ENCODE data around the gene COL9A2. TPM values are rescaled to one million over a fixed set of nuclear protein-coding genes. Genes with fewer than 3 reads are reported as not detected.

COL9A2 gene
- total RNA-seq, 1 donor from 2014 or later, result 48.1 TPM

DNA sequence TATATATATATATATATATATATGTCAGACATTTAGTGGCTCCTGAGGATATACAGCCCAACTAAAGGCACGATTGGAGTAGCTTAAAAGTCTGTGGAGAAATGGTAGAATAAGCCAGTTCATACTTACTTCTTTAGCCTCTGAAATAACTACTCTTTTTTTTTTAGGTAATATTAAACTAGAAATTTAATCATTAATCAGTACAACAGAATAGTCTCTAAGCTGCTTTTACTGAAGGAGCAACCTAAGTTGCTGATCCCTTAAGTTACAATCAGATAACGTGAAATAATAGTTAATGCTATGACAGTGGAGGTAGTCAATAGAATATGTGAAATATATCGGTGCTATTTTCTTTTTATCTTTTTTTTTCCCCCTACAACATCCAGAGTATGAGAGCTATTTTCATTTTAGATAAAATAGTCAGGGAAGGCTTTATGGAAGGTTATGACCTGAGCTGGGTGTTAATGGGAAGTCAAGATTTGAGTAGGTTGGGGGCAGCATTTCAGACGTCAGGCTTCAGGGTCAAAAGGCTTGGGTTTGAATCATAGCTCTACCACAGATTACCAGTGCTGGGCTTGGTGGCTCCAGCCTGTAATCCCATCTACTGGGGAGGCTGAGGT, 43.4 kb downstream of the COL9A2 start:
- TF ChIP-seq, protein P1, sequence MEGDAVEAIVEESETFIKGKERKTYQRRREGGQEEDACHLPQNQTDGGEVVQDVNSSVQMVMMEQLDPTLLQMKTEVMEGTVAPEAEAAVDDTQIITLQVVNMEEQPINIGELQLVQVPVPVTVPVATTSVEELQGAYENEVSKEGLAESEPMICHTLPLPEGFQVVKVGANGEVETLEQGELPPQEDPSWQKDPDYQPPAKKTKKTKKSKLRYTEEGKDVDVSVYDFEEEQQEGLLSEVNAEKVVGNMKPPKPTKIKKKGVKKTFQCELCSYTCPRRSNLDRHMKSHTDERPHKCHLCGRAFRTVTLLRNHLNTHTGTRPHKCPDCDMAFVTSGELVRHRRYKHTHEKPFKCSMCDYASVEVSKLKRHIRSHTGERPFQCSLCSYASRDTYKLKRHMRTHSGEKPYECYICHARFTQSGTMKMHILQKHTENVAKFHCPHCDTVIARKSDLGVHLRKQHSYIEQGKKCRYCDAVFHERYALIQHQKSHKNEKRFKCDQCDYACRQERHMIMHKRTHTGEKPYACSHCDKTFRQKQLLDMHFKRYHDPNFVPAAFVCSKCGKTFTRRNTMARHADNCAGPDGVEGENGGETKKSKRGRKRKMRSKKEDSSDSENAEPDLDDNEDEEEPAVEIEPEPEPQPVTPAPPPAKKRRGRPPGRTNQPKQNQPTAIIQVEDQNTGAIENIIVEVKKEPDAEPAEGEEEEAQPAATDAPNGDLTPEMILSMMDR (IDR thresholded peaks at IDR 0.05; ENCODE audit: unreplicated experiment), result no peak
- no peaks in the 10 kb centered on the region for H3K27me3 Mint-ChIP-seq
- peaks cover 18% of the 10 kb centered on the region for H3K36me3 Mint-ChIP-seq (ENCODE audit: insufficient read depth)

DNA sequence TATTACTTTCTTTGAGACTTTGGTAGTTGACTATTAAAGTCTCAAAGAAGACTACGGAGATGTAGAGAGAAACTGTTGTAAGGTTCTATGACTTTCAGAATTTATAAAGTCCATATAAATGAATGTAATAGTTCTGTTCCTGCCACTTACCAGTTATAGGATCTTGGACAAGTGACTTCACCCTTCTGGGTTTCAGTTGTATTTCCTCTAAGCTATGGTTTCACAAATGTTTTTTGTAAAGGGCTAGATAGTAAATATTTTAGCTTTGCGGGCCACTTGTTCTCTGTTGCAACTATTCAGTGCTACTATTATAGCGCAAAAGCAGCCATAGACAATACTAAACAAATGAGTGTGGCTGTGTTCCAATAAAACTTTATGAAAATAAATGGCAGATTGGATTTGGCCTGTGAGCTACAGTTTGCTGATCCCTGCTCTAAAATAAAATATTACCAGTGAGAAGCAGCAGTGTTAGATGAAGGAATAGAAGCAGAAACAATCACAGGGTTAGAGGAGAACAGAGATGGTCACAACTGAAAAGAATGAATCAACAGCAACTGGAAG, 44.4 kb downstream of the COL9A2 start:
- no peak for DNase-seq (ENCODE audit: low spot score, unreplicated experiment)
- TF ChIP-seq, protein P1 (IDR thresholded peaks at IDR 0.05; ENCODE audit: unreplicated experiment), result no peak
- peaks cover 18% of the 10 kb centered on the region for H3K36me3 Mint-ChIP-seq (ENCODE audit: insufficient read depth)

More for the DNA sequence above, 43.4 kb downstream of the COL9A2 start:
- Mint-ChIP-seq H3K4me3 (ENCODE audit: low read depth) (no peak overlapping the region), H3K9me3 (ENCODE audit: low read depth) (no peaks in the 10 kb centered on the region), H3K4me1 (ENCODE audit: low read depth) (no peaks in the 10 kb centered on the region), H3K27ac (no peak overlapping the region)
- DNase-seq (ENCODE audit: low spot score, unreplicated experiment), result no peak

DNA sequence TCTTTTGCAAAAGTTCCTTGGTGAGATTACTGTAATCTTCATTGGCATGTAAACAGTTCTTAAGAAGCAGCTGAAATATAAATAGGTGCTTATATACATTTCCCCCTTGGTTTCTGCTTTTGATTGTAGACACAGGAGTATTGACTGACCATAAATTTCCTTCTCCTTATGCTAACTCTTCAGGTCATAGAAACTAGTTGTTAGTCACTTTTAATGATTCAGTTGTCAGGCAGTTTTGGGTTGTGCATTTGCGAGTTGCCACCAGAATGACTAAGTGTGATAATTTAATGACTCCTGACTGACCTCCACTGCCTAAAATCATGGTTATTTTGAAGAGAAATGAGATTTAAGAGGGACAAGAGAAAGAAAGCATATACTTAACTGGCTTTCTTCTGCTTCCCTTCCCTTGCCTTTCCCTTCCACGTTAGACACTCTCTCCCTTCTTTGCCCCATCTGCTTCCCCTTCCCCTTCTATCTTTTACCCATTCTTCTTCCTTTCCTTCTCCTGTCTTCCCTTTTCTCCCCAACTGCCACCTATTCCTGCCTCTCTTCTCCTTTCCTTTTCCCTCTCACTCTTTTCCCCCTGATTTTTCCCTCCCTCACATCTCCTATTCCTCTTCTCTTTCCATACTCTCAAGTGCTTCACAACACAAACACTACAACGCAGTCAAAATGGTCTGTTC, 46.8 kb downstream of the COL9A2 start:
- no peak for DNase-seq (ENCODE audit: low spot score, unreplicated experiment)
- no peaks in the 10 kb centered on the region for H3K9me3 Mint-ChIP-seq (ENCODE audit: low read depth)
- TF ChIP-seq, protein P1 (IDR thresholded peaks at IDR 0.05; ENCODE audit: unreplicated experiment), result no peak
- H3K36me3 Mint-ChIP-seq (ENCODE audit: insufficient read depth), result peaks cover 18% of the 10 kb centered on the region
- no peaks in the 10 kb centered on the region for H3K27me3 Mint-ChIP-seq
- H3K4me1 Mint-ChIP-seq (ENCODE audit: low read depth), result peaks cover 3% of the 10 kb centered on the region
- H3K4me3 Mint-ChIP-seq (ENCODE audit: low read depth), result no peak overlapping the region
- H3K27ac Mint-ChIP-seq, result no peak overlapping the region

More for the DNA sequence above, 44.4 kb downstream of the COL9A2 start:
- H3K4me1 Mint-ChIP-seq (ENCODE audit: low read depth), result no peaks in the 10 kb centered on the region
- no peak overlapping the region for H3K4me3 Mint-ChIP-seq (ENCODE audit: low read depth)
- no peaks in the 10 kb centered on the region for H3K27me3 Mint-ChIP-seq
- no peak overlapping the region for H3K27ac Mint-ChIP-seq
- H3K9me3 Mint-ChIP-seq (ENCODE audit: low read depth), result no peaks in the 10 kb centered on the region

DNA sequence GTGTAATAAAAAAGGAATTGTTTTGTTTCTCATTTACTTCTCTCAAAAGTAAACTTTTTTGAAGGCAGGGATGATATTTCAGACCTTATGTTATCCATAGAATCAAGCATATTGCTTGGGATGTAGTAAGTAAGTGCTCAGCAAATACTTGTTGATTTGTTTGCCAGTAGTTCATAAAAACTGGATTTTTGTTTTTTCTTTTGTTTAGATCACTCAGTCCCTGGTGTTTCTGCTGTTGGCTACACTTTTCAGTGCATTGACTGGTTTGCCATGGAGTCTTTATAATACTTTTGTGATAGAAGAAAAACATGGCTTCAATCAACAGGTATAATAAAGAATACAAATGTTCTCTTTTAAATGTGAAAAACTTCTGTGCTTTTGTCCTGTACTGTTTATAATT, 48.9 kb downstream of the COL9A2 start:
- Mint-ChIP-seq H3K27me3 (no peaks in the 10 kb centered on the region), H3K9me3 (ENCODE audit: low read depth) (no peaks in the 10 kb centered on the region), H3K36me3 (ENCODE audit: insufficient read depth) (peaks cover 16% of the 10 kb centered on the region), H3K27ac (no peak overlapping the region), H3K4me3 (ENCODE audit: low read depth) (no peak overlapping the region), H3K4me1 (ENCODE audit: low read depth) (peaks cover 3% of the 10 kb centered on the region)
- DNase-seq (ENCODE audit: low spot score, unreplicated experiment), result no peak
- TF ChIP-seq, protein P1 (IDR thresholded peaks at IDR 0.05; ENCODE audit: unreplicated experiment), result no peak

DNA sequence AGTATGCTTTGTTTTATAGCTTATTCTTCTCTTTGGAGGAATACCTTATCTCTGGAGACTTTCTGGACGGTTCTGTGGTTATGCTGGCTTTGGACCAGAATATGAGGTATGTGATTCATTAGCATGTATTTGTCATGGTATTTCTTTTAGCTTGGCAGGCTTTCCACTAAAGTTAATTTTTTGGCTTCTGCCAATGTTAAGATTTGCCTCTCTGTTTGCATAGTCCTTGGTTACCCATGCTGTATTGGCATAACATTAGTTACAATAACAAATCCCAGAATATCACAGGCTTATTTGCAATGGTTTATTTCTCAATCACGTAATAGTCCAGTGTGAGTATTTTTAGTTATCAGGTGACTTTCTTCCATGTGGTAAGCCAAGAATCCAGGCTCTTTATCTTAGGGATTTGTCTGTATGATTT, 49.3 kb downstream of the COL9A2 start:
- Mint-ChIP-seq H3K27ac (no peak overlapping the region), H3K4me3 (ENCODE audit: low read depth) (no peak overlapping the region), H3K4me1 (ENCODE audit: low read depth) (peaks cover 3% of the 10 kb centered on the region), H3K27me3 (no peaks in the 10 kb centered on the region), H3K9me3 (ENCODE audit: low read depth) (no peaks in the 10 kb centered on the region), H3K36me3 (ENCODE audit: insufficient read depth) (peaks cover 15% of the 10 kb centered on the region)
- TF ChIP-seq, protein P1 (IDR thresholded peaks at IDR 0.05; ENCODE audit: unreplicated experiment), result no peak
- no peak for DNase-seq (ENCODE audit: low spot score, unreplicated experiment)

All from progenitor cell of endocrine pancreas (in vitro differentiated cells).